K562 (cell line): Measurements from ENCODE around the gene IGSF21.

Experiments
- KDM4B ChIP-seq, 2 experiments: fragments of 450-650 bp in 1 of 2; sonication (generic) in 1 of 2; IDR thresholded peaks; 2 replicates each; pipeline ENCODE4 v1.6.1; 2016 to 2017; ENCODE audit warnings: borderline replicate concordance in 2 of 2, antibody characterized with exemption in 1 of 2, low read depth in 1 of 2, mild to moderate bottlenecking in 1 of 2
- TF ChIP-seq, protein P1 (sequence below), 3 experiments: IDR thresholded peaks in 2 of 3; conservative IDR thresholded peaks in 1 of 3; 2 replicates each; pipeline ENCODE4 v1.5.1; 2011 to 2012; ENCODE audit warnings: low read length in 3 of 3, mild to moderate bottlenecking in 3 of 3, control low read depth in 2 of 3, improper control_type of control experiment in 1 of 3, inconsistent platforms in 1 of 3, low read depth in 1 of 3, mixed read lengths in 1 of 3, moderate library complexity in 1 of 3; ENCODE audit not compliant: insufficient read depth in 2 of 3
- TF ChIP-seq, protein P2 (sequence below): fragments of 250-450 bp; sonication (Bioruptor Pico); IDR thresholded peaks from 2 replicates; pipeline ENCODE4 v1.8.0; 2021; ENCODE audit warnings: moderate library complexity, mild to moderate bottlenecking, inconsistent platforms
- TF ChIP-seq, protein P3 (sequence below): fragments of 450-650 bp; IDR thresholded peaks from 2 replicates; pipeline ENCODE4 v1.6.1; 2016; ENCODE audit warnings: missing biosample characterization, missing genetic modification characterization

DNA sequence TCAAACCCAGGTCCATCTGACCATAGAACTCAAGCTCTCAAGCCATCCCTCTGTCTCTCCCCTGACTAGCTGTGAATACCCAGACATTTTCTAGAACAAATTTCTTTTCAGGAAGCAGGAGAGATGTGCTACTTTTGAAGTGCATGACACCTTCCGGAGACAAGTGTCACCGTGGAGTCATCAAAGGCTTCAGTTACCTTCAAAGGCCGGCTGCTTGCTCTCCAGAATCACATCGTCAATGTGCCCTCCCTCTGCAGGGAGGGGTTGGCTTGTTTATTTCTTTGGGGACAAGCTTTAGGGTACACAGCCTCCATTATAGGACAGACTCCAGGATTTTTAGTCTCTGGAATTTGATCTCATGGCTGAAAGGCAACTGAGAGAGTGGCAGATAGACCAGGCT, 37.7 kb upstream of the IGSF21 start:
- TF ChIP-seq, protein P1, sequence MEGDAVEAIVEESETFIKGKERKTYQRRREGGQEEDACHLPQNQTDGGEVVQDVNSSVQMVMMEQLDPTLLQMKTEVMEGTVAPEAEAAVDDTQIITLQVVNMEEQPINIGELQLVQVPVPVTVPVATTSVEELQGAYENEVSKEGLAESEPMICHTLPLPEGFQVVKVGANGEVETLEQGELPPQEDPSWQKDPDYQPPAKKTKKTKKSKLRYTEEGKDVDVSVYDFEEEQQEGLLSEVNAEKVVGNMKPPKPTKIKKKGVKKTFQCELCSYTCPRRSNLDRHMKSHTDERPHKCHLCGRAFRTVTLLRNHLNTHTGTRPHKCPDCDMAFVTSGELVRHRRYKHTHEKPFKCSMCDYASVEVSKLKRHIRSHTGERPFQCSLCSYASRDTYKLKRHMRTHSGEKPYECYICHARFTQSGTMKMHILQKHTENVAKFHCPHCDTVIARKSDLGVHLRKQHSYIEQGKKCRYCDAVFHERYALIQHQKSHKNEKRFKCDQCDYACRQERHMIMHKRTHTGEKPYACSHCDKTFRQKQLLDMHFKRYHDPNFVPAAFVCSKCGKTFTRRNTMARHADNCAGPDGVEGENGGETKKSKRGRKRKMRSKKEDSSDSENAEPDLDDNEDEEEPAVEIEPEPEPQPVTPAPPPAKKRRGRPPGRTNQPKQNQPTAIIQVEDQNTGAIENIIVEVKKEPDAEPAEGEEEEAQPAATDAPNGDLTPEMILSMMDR (IDR thresholded peaks at IDR 0.05 in 2 of 3, conservative IDR thresholded peaks at IDR 0.05 in 1 of 3; ENCODE audit: insufficient read depth in 2 of 3, low read depth in 1 of 3, low read length in 3 of 3) = no peak
- TF ChIP-seq, protein P2, sequence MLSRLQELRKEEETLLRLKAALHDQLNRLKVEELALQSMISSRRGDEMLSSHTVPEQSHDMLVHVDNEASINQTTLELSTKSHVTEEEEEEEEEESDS (CRISPR knock-in tag) = no peak
- TF ChIP-seq, protein P3, sequence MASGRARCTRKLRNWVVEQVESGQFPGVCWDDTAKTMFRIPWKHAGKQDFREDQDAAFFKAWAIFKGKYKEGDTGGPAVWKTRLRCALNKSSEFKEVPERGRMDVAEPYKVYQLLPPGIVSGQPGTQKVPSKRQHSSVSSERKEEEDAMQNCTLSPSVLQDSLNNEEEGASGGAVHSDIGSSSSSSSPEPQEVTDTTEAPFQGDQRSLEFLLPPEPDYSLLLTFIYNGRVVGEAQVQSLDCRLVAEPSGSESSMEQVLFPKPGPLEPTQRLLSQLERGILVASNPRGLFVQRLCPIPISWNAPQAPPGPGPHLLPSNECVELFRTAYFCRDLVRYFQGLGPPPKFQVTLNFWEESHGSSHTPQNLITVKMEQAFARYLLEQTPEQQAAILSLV (tag) = no peak
- TF ChIP-seq KDM4B (IDR thresholded peaks at IDR 0.05; ENCODE audit: borderline replicate concordance in 2 of 2, low read depth in 1 of 2) = no peak
